CMK (cell line): ENCODE data around the gene PSKH1.
"Not testable (repeated sequence)": the region's sequence is repeated elsewhere in the genome, so short reads cannot be mapped to it uniquely, and the experiment has no call there.

Experiments used
- DNase-seq: peaks from one replicate; pipeline ENCODE4 v3.0.0-alpha.2; 2010; ENCODE audit warnings: low read depth

PSKH1 gene

GRCh38 chr16:67892899-67893742 is at the start of gene PSKH1:
Gene PSKH1 (plus strand): TSS chr16:67893254. CDS start chr16:67908750, 15,496 bp downstream.
- DNase-seq: peak; percentile 74

- no peak for DNase-seq
These were observed 49.7 kb upstream of the PSKH1 start for GRCh38 chr16:67843343-67843765.

- no peak for DNase-seq
These were observed 48.6 kb upstream of the PSKH1 start for GRCh38 chr16:67844497-67844896.

GRCh38 chr16:67845291-67846062 is 47.6 kb upstream of the PSKH1 start:
- DNase-seq: no peak

- DNase-seq: no peak
These were observed 47.1 kb upstream of the PSKH1 start for GRCh38 chr16:67846063-67846319.

GRCh38 chr16:67846320-67847063 is 46.6 kb upstream of the PSKH1 start, which contains the start of gene NUTF2:
Gene NUTF2 (plus strand): TSS chr16:67846933. CDS start chr16:67865131, 18,198 bp downstream.
- peak; percentile 96 for DNase-seq

GRCh38 chr16:67847064-67847861 is 45.8 kb upstream of the PSKH1 start, which contains the start of gene CENPT:
Gene CENPT (minus strand): TSS chr16:67847693. CDS start chr16:67833859, 13,834 bp downstream.
- DNase-seq: peak; percentile 48

- no peak for DNase-seq
These were observed 44.9 kb upstream of the PSKH1 start for GRCh38 chr16:67848118-67848517.

- DNase-seq: no peak
These were observed 39.4 kb upstream of the PSKH1 start for GRCh38 chr16:67853670-67854069.

- DNase-seq: no peak
These were observed 37.3 kb upstream of the PSKH1 start for GRCh38 chr16:67855789-67856188.

GRCh38 chr16:67856927-67857546 is 36.0 kb upstream of the PSKH1 start:
- no peak for DNase-seq

- no peak for DNase-seq
These were observed 35.4 kb upstream of the PSKH1 start for GRCh38 chr16:67857547-67858233.

- no peak for DNase-seq
These were observed 34.6 kb upstream of the PSKH1 start for GRCh38 chr16:67858500-67858899.

GRCh38 chr16:67860589-67861398 is 32.3 kb upstream of the PSKH1 start:
- DNase-seq: no peak

GRCh38 chr16:67861877-67862276 is 31.2 kb upstream of the PSKH1 start:
- no peak for DNase-seq

- DNase-seq: no peak
These were observed 30.2 kb upstream of the PSKH1 start for GRCh38 chr16:67862623-67863583.

GRCh38 chr16:67864044-67864443 is 29.0 kb upstream of the PSKH1 start:
- not testable (repeated sequence) for DNase-seq

GRCh38 chr16:67864594-67864993 is 28.5 kb upstream of the PSKH1 start:
- DNase-seq: no peak
